Natural killer cell (primary cell): ENCODE results near the gene GRIFIN. TPM values are rescaled to one million over a fixed set of nuclear protein-coding genes. Genes with fewer than 3 reads are reported as not detected.

ENCODE experiments used
- ATAC-seq, 3 donors: fragments of 150-1000 bp in 2 of 3; fragments of 200-7000 bp in 1 of 3; cut with Tn5 transposase; 1 replicate in 1 of 3; 2 replicates in 2 of 3; pipeline ENCODE4 v1.10.0; 2021; ENCODE audit warnings: mild to moderate bottlenecking in 2 of 3, moderate library complexity in 2 of 3
- DNase-seq, 2 donors: peaks; one replicate each; pipeline versions ENCODE4 v3.0.0 to v3.0.0-alpha.2; 2013 to 2021; ENCODE audit warnings: mixed read lengths in 1 of 2
- H3K27ac ChIP-seq: one replicate; pipeline ENCODE4 v1.5.1; 2013; ENCODE audit warnings: mild to moderate bottlenecking, low read length
- H3K27me3 ChIP-seq: one replicate; pipeline ENCODE4 v1.6.1; 2013; ENCODE audit warnings: low read length; ENCODE audit not compliant: control insufficient read depth, insufficient read depth
- H3K36me3 ChIP-seq: one replicate; pipeline ENCODE4 v1.6.1; 2013; ENCODE audit warnings: low read length; ENCODE audit not compliant: control insufficient read depth, insufficient read depth
- H3K4me1 ChIP-seq: one replicate; pipeline ENCODE4 v1.6.1; 2013; ENCODE audit warnings: low read length; ENCODE audit not compliant: control insufficient read depth, insufficient read depth
- H3K4me3 ChIP-seq: one replicate; pipeline ENCODE4 v1.5.1; 2013; ENCODE audit warnings: low read length
- H3K9me3 ChIP-seq: one replicate; pipeline ENCODE4 v1.6.1; 2013; ENCODE audit warnings: low read length; ENCODE audit not compliant: control insufficient read depth, insufficient read depth
- H3K27ac Mint-ChIP-seq, 2 donors: one replicate each; pipeline ENCODE4 v1.8.0; 2022; ENCODE audit warnings: mild to moderate bottlenecking in 2 of 2, mixed read lengths in 2 of 2, moderate library complexity in 1 of 2
- H3K27me3 Mint-ChIP-seq, 2 donors: one replicate each; pipeline ENCODE4 v1.8.0; 2022; ENCODE audit warnings: low read depth in 2 of 2, mixed read lengths in 2 of 2
- H3K36me3 Mint-ChIP-seq: one replicate; pipeline ENCODE4 v1.8.0; 2022; ENCODE audit warnings: mixed read lengths
- H3K4me1 Mint-ChIP-seq, 2 donors: one replicate each; pipeline ENCODE4 v1.8.0; 2022; ENCODE audit warnings: mixed read lengths in 2 of 2
- H3K4me3 Mint-ChIP-seq: one replicate; pipeline ENCODE4 v1.8.0; 2022; ENCODE audit warnings: mild to moderate bottlenecking, moderate library complexity, mixed read lengths
- H3K9me3 Mint-ChIP-seq, 2 donors: one replicate each; pipeline ENCODE4 v1.8.0; 2022; ENCODE audit warnings: mixed read lengths in 2 of 2
- CTCF ChIP-seq: fragments of 200-600 bp; IDR thresholded peaks from one replicate; pipeline ENCODE4 v1.8.0; 2022; ENCODE audit warnings: antibody characterized with exemption
- WGBS: methylation state at CpG from one replicate; pipeline ENCODE4 v1.1.7; 2013; ENCODE audit warnings: missing lambda C conversion rate; ENCODE audit not compliant: insufficient coverage; 5-methylcytosine and 5-hydroxymethylcytosine counted together
- intact Hi-C: fragments of 100-400 bp; cut with micrococcal nuclease; formaldehyde crosslinking; loops from one replicate; pipeline ENCODE4 v1.14.2; 2022
- total RNA-seq, 4 donors: library from RNA; stranded (reverse); fragments of 120-200 nt in 1 of 4; gene quantifications; one replicate each; pipeline versions ENCODE4 v1.2.3 to v1.2.4, GENCODE V29; 2013 to 2022

GRIFIN gene
- total RNA-seq, 3 donors from 2014 or later (not counting 1 experiment from before 2014, with no cell fraction given), result not detected

- ATAC-seq, result no peak
- intact Hi-C loops, result no loop called here
- Histone ChIP-seq H3K27ac (no peak overlapping the region), H3K9me3 (peaks cover 11% of the 10 kb centered on the region), H3K27me3 (no peaks in the 10 kb centered on the region), H3K4me3 (no peak overlapping the region), H3K36me3 (no peaks in the 10 kb centered on the region), H3K4me1 (peaks cover 9% of the 10 kb centered on the region)
- Mint-ChIP-seq H3K4me3 (no peak overlapping the region), H3K36me3 (no peaks in the 10 kb centered on the region), H3K4me1 (peaks cover 0 to 10% of the 10 kb centered on the region in 2 donors), H3K27me3 (peaks cover 0 to 2% of the 10 kb centered on the region in 2 donors), H3K9me3 (no peaks in the 10 kb centered on the region), H3K27ac (no peak overlapping the region)
- no peak for TF ChIP-seq CTCF
- peak in 1 of 2 donors; percentile 33 for DNase-seq
- WGBS, result 86% methylated on average over 10 of the region's 10 CpGs
Observed at GRCh38 chr7:2482725-2483451, 6.7 kb upstream of the GRIFIN start.

GRCh38 chr7:2481195-2481594 lies 5.0 kb upstream of the GRIFIN start:
- intact Hi-C loops, result no loop called here
- no peak for TF ChIP-seq CTCF
- no peak overlapping the region for H3K4me3 Mint-ChIP-seq
- H3K27me3 ChIP-seq, result no peaks in the 10 kb centered on the region
- ATAC-seq, result no peak
- no peaks in the 10 kb centered on the region for H3K36me3 Mint-ChIP-seq
- H3K4me1 Mint-ChIP-seq, result peaks cover 0 to 18% of the 10 kb centered on the region in 2 donors
- no peaks in the 10 kb centered on the region for H3K9me3 Mint-ChIP-seq
- no peak for DNase-seq
- H3K27ac Mint-ChIP-seq, result no peak overlapping the region
- H3K9me3 ChIP-seq, result peaks cover 11% of the 10 kb centered on the region
- H3K4me3 ChIP-seq, result no peak overlapping the region
- H3K4me1 ChIP-seq, result peaks cover 19% of the 10 kb centered on the region
- no peaks in the 10 kb centered on the region for H3K27me3 Mint-ChIP-seq
- WGBS, result 95% methylated on average over 3 of the region's 4 CpGs
- H3K36me3 ChIP-seq, result no peaks in the 10 kb centered on the region
- no peak overlapping the region for H3K27ac ChIP-seq

- H3K4me1 ChIP-seq, result peaks cover 19% of the 10 kb centered on the region
- 87% methylated on average over 21 of the region's 21 CpGs for WGBS
- peaks cover 11% of the 10 kb centered on the region for H3K9me3 ChIP-seq
- Mint-ChIP-seq H3K9me3 (no peaks in the 10 kb centered on the region), H3K27ac (no peak overlapping the region), H3K4me3 (no peak overlapping the region), H3K36me3 (no peaks in the 10 kb centered on the region), H3K4me1 (peaks cover 0 to 18% of the 10 kb centered on the region in 2 donors), H3K27me3 (no peaks in the 10 kb centered on the region)
- no peaks in the 10 kb centered on the region for H3K27me3 ChIP-seq
- no peak for TF ChIP-seq CTCF
- H3K27ac ChIP-seq, result no peak overlapping the region
- no peak overlapping the region for H3K4me3 ChIP-seq
- no peak for DNase-seq
- no peaks in the 10 kb centered on the region for H3K36me3 ChIP-seq
- intact Hi-C loops, result no loop called here
- ATAC-seq, result no peak
Observed at GRCh38 chr7:2480070-2480408, 3.8 kb upstream of the GRIFIN start.
